K562 (cell line): Measurements from ENCODE around the gene ZNF324B. TPM values are rescaled to one million over a fixed set of nuclear protein-coding genes. Genes with fewer than 3 reads are reported as not detected.
A peak's percentile ranks its signal among the peaks of the same experiment; 100 is the strongest.

Experiments used
- BACH1 ChIP-seq: fragments of 200-800 bp; sonication (Bioruptor generic); IDR thresholded peaks from 2 replicates; pipeline ENCODE4 v1.6.1; 2016; ENCODE audit warnings: missing genetic modification characterization, missing compliant biosample characterization
- BRF2 ChIP-seq: IDR thresholded peaks from 3 replicates; pipeline ENCODE4 v1.6.1; 2011; ENCODE audit warnings: borderline replicate concordance, mild to moderate bottlenecking; ENCODE audit not compliant: insufficient read length, insufficient read depth
- CBFA2T2 ChIP-seq: fragments of 450-650 bp; conservative IDR thresholded peaks from 2 replicates; pipeline ENCODE4 v1.6.1; 2017; ENCODE audit warnings: mild to moderate bottlenecking
- CCAR2 ChIP-seq: fragments of 200-400 bp; formaldehyde crosslinking; IDR thresholded peaks from 2 replicates; pipeline ENCODE4 v1.6.1; 2017; ENCODE audit warnings: mild to moderate bottlenecking, low read depth, low read length
- CEBPB ChIP-seq: fragments of 450-650 bp; IDR thresholded peaks from 2 replicates; pipeline ENCODE4 v1.6.1; 2016; ENCODE audit warnings: missing genetic modification characterization, missing compliant biosample characterization
- DDX20 ChIP-seq: fragments of 450-650 bp; IDR thresholded peaks from 2 replicates; pipeline ENCODE4 v1.6.1; 2016; ENCODE audit warnings: missing genetic modification characterization, low read depth, mild to moderate bottlenecking, missing compliant biosample characterization, moderate library complexity
- ELF2 ChIP-seq: fragments of 250-450 bp; sonication (Bioruptor Pico); IDR thresholded peaks from 2 replicates; pipeline ENCODE4 v1.5.0; 2021; ENCODE audit warnings: mild to moderate bottlenecking
- FOXP4 ChIP-seq: sonication (generic); formaldehyde crosslinking; IDR thresholded peaks from 2 replicates; pipeline ENCODE4 v1.8.0; 2022; ENCODE audit warnings: mild to moderate bottlenecking, missing genetic modification reagents, borderline replicate concordance
- NCOA2 ChIP-seq, 2 experiments: fragments of 450-650 bp; IDR thresholded peaks; 2 replicates each; pipeline ENCODE4 v1.6.1; 2018; ENCODE audit warnings: mild to moderate bottlenecking in 2 of 2, moderate library complexity in 1 of 2; ENCODE audit not compliant: partially characterized antibody in 2 of 2
- NCOA4 ChIP-seq: fragments of 450-650 bp; IDR thresholded peaks from 2 replicates; pipeline ENCODE4 v1.6.1; 2018; ENCODE audit warnings: mild to moderate bottlenecking; ENCODE audit not compliant: partially characterized antibody
- PHF8 ChIP-seq: fragments of 200-600 bp; sonication (generic); IDR thresholded peaks from 2 replicates; pipeline ENCODE4 v1.6.1; 2012; ENCODE audit warnings: mixed run types, mild to moderate bottlenecking, inconsistent platforms, low read length, moderate library complexity, borderline replicate concordance
- RUNX1 ChIP-seq: sonication (generic); IDR thresholded peaks from 2 replicates; pipeline ENCODE4 v1.6.1; 2016; ENCODE audit warnings: antibody characterized with exemption, low read depth
- SAFB2 ChIP-seq: fragments of 200-400 bp; formaldehyde crosslinking; IDR thresholded peaks from 2 replicates; pipeline ENCODE4 v1.6.1; 2018; ENCODE audit warnings: borderline replicate concordance, low read length, low read depth, moderate library complexity; ENCODE audit not compliant: severe bottlenecking
- SPI1 ChIP-seq: IDR thresholded peaks from 2 replicates; pipeline ENCODE4 v1.6.1; 2011; ENCODE audit warnings: low read depth, low read length, control low read depth, borderline replicate concordance
- TAF15 ChIP-seq: fragments of 200-400 bp; formaldehyde crosslinking; IDR thresholded peaks from 2 replicates; pipeline ENCODE4 v1.6.1; 2017; ENCODE audit warnings: mild to moderate bottlenecking, low read depth, low read length, moderate library complexity
- TEAD4 ChIP-seq, 2 experiments: sonication (generic) in 1 of 2; formaldehyde crosslinking in 1 of 2; IDR thresholded peaks; 2 replicates each; pipeline versions ENCODE4 v1.6.1 to v1.8.0; 2012 to 2022; ENCODE audit warnings: borderline replicate concordance in 1 of 2, inconsistent platforms in 1 of 2, low read length in 1 of 2, mild to moderate bottlenecking in 1 of 2, missing genetic modification reagents in 1 of 2
- THRA ChIP-seq: fragments of 450-650 bp; IDR thresholded peaks from 2 replicates; pipeline ENCODE4 v1.6.1; 2017; ENCODE audit warnings: mild to moderate bottlenecking, moderate library complexity
- XRCC3 ChIP-seq: fragments of 450-650 bp; IDR thresholded peaks from 2 replicates; pipeline ENCODE4 v1.6.1; 2017; ENCODE audit warnings: mild to moderate bottlenecking, moderate library complexity
- ZBED1 ChIP-seq: IDR thresholded peaks from 2 replicates; pipeline ENCODE4 v1.6.1; 2014
- ZBTB17 ChIP-seq: fragments of 450-650 bp; formaldehyde crosslinking; IDR thresholded peaks from 2 replicates; pipeline ENCODE4 v1.4.0; 2020; ENCODE audit warnings: mild to moderate bottlenecking
- ZNF146 ChIP-seq: IDR thresholded peaks from one replicate; pipeline ENCODE4 v1.6.1; 2018; ENCODE audit warnings: missing compliant biosample characterization; ENCODE audit not compliant: unreplicated experiment
- ZNF23 ChIP-seq: fragments of 250-450 bp; sonication (Bioruptor Pico); IDR thresholded peaks from 2 replicates; pipeline ENCODE4 v1.4.0; 2020; ENCODE audit warnings: mild to moderate bottlenecking
- ZNF311 ChIP-seq: fragments of 250-450 bp; sonication (Bioruptor Pico); IDR thresholded peaks from 2 replicates; pipeline ENCODE4 v1.4.0; 2020; ENCODE audit warnings: mild to moderate bottlenecking, moderate library complexity
- ZNF77 ChIP-seq: fragments of 250-450 bp; sonication (Bioruptor Pico); IDR thresholded peaks from 2 replicates; pipeline ENCODE4 v1.5.0; 2020
- ZNF785 ChIP-seq: fragments of 250-450 bp; sonication (Bioruptor Pico); IDR thresholded peaks from 2 replicates; pipeline ENCODE4 v1.4.0; 2020; ENCODE audit warnings: mild to moderate bottlenecking
- polyA plus RNA-seq, 8 experiments: library from polyadenylated mRNA; depleted of rRNA in 4 of 8; stranded (reverse) in 5 of 8; unstranded in 3 of 8; fragments of >200 nt; fragmentation: Nextera tagmentation in 2 of 8; fragmentation: Illumina TruSeq in 1 of 8; extraction: Ambion mirVana in 2 of 8; extraction: Trizol in 1 of 8; gene quantifications; 2 replicates each; pipeline versions ENCODE4 v1.2.1 to v1.2.3, GENCODE V29; 2011 to 2014; ENCODE audit warnings: inconsistent platforms in 1 of 8, missing spikeins in 1 of 8
- total RNA-seq, 7 experiments: library from RNA; depleted of rRNA in 6 of 7; stranded (reverse); fragments of >200 nt in 6 of 7; fragmentation: Illumina TruSeq in 2 of 7; extraction: Trizol in 2 of 7; gene quantifications; 2 replicates each; pipeline versions ENCODE4 v1.2.1 to v1.2.3, GENCODE V29; 2011 to 2021; ENCODE audit warnings: low replicate concordance in 1 of 7

The ZNF324B gene
- total and polyA plus RNA-seq, 9 of the 15 experiments (the other 6 are each of a cell fraction or from before 2014, with no cell fraction given) = 0.20 to 13.5 (median 5.7) TPM

GRCh38 chr19:58499021-58499927 lies 47.9 kb downstream of the ZNF324B start (continued):
- TF ChIP-seq RUNX1 (0 out of 2 replicates have a peak, but pooled peaks have one; percentile 53), CCAR2 (no peak), ELF2 (CRISPR knock-in tag) (peak; percentile 81), SAFB2 (no peak), ZNF146 (CRISPR knock-in tag) (no peak), ZNF785 (CRISPR knock-in tag) (no peak), TAF15 (no peak), ZNF23 (CRISPR knock-in tag) (no peak), CBFA2T2 (no peak), BACH1 (tag) (no peak), BRF2 (no peak), ZBED1 (peak; percentile 67; the same call in 1 of the 2 replicates), SPI1 (peak; percentile 75), CEBPB (no peak), NCOA2 (IDR thresholded peaks at IDR 0.05; ENCODE audit: partially characterized antibody in 2 of 2) (no peak), ZBTB17 (CRISPR knock-in tag) (no peak), ZNF311 (CRISPR knock-in tag) (no peak), PHF8 (peak; percentile 84; the same call in 1 of the 2 replicates), FOXP4 (CRISPR knock-in tag) (peak; percentile 49; the same call in 1 of the 2 replicates), XRCC3 (no peak), DDX20 (tag) (no peak), THRA (no peak), NCOA4 (peak; percentile 67), ZNF77 (CRISPR knock-in tag) (no peak), TEAD4 (IDR thresholded peaks at IDR 0.05; ENCODE audit: low read length) (peak; percentile 56), TEAD4 (CRISPR knock-in tag; IDR thresholded peaks at IDR 0.05; ENCODE audit: borderline replicate concordance) (no peak)
